KMS-11 (cell line): Measurements from ENCODE around the gene MAGOH.

Experiments used
- H2AFZ ChIP-seq: fragments of 200-600 bp; sonication (generic); 2 replicates; pipeline ENCODE4 v1.6.1; 2016; ENCODE audit warnings: antibody characterized with exemption, mixed run types, low read depth
- H3K27ac ChIP-seq: fragments of 200-600 bp; sonication (generic); 2 replicates; pipeline ENCODE4 v1.6.1; 2016; ENCODE audit warnings: mild to moderate bottlenecking, mixed run types
- H3K27me3 ChIP-seq: fragments of 200-600 bp; sonication (generic); 2 replicates; pipeline ENCODE4 v1.6.1; 2017; ENCODE audit warnings: mild to moderate bottlenecking, low read depth, mixed run types, moderate library complexity; ENCODE audit not compliant: insufficient read depth
- H3K36me3 ChIP-seq: fragments of 200-600 bp; sonication (generic); 2 replicates; pipeline ENCODE4 v1.6.1; 2017; ENCODE audit warnings: mild to moderate bottlenecking, mixed run types; ENCODE audit not compliant: insufficient read depth
- H3K4me1 ChIP-seq: fragments of 200-600 bp; sonication (generic); 2 replicates; pipeline ENCODE4 v1.6.1; 2016; ENCODE audit warnings: mild to moderate bottlenecking, low read depth, mixed run types; ENCODE audit not compliant: poor library complexity, severe bottlenecking
- H3K4me2 ChIP-seq: fragments of 200-600 bp; sonication (generic); 2 replicates; pipeline ENCODE4 v1.7.0; 2016; ENCODE audit warnings: mild to moderate bottlenecking, mixed run types
- H3K4me3 ChIP-seq: fragments of 200-600 bp; sonication (generic); IDR thresholded peaks from 2 replicates; pipeline ENCODE4 v1.6.1; 2017; ENCODE audit warnings: low read depth, low read length, mixed read lengths; ENCODE audit not compliant: insufficient read depth
- H3K79me2 ChIP-seq: fragments of 200-600 bp; sonication (generic); 2 replicates; pipeline ENCODE4 v1.6.1; 2016; ENCODE audit warnings: low read depth, mixed run types; ENCODE audit not compliant: insufficient read depth
- H3K9ac ChIP-seq: fragments of 200-600 bp; sonication (generic); 2 replicates; pipeline ENCODE4 v1.6.1; 2016; ENCODE audit warnings: mild to moderate bottlenecking, mixed run types
- H4K20me1 ChIP-seq: fragments of 200-600 bp; sonication (generic); 2 replicates; pipeline ENCODE4 v1.6.1; 2016; ENCODE audit warnings: mild to moderate bottlenecking, mixed run types; ENCODE audit not compliant: insufficient read depth
- CTCF ChIP-seq: fragments of 200-600 bp; sonication (generic); conservative IDR thresholded peaks from 2 replicates; pipeline ENCODE4 v1.6.1; 2017; ENCODE audit warnings: low read depth, mild to moderate bottlenecking, antibody characterized with exemption, low read length, moderate library complexity, mixed read lengths

Gene MAGOH

GRCh38 chr1:53197291-53198200 is 40.8 kb downstream of the MAGOH start:
- Histone ChIP-seq H3K4me2 (peak overlapping the region; percentile 92), H4K20me1 (no peaks in the 10 kb centered on the region), H3K36me3 (no peaks in the 10 kb centered on the region), H3K4me1 (peaks cover 14% of the 10 kb centered on the region), H3K9ac (peak overlapping the region; percentile 88), H3K27me3 (no peaks in the 10 kb centered on the region), H3K4me3 (peak overlapping the region; percentile 90), H3K79me2 (peaks cover 14% of the 10 kb centered on the region; the same call in 1 of the 2 replicates), H2AFZ (peak overlapping the region; percentile 99), H3K27ac (peak overlapping the region; percentile 77)
- no peak for TF ChIP-seq CTCF

DNA sequence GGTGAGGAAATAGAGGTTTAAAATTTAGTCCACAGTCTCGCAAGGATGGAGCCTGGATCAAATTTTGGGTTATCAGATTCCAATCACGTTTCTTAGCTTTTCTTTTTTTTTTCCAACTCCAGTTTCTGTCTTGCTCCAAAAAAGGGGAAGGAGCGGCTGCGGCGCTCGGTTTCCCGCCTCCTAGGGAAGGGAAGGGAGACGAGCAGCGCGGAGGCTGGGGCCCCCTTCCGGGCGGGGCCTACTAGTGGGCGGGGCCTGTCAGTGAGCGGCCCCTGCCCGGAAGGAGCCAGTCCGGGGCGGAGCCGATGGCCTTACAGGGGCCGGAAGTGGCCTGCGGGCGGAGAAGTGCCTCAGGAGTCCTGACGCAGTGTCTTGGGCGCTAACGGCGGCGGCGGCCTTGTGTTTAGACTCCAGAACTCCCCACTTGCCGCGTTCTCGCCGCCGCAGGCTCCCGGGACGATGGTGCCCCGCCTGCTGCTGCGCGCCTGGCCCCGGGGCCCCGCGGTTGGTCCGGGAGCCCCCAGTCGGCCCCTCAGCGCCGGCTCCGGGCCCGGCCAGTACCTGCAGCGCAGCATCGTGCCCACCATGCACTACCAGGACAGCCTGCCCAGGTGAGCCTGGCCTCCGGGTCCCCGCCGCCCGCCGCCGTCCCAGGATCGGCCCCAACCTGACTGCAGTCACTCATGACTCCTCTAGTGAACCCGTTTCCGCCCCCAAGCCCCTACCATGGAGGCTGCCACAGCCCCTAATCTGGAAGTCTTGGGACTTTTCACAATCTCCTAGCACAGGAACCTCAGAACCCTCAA is 41.6 kb downstream of the MAGOH start, which contains the start of gene CPT2:
TSS of gene CPT2 (plus strand) at position 340 of the 806 bp plus-strand sequence. CDS start at position 460, 120 bp downstream.
- Histone ChIP-seq H3K27ac (peak within 1 kb of the TSS; percentile 77), H3K79me2 (peaks cover 14% of the 10 kb centered on the region; the same call in 1 of the 2 replicates), H3K27me3 (no peaks in the 10 kb centered on the region), H3K4me2 (peak within 1 kb of the TSS; percentile 92), H4K20me1 (no peaks in the 10 kb centered on the region), H3K4me1 (peaks cover 14% of the 10 kb centered on the region), H3K4me3 (peak within 1 kb of the TSS; percentile 90), H2AFZ (peak within 1 kb of the TSS; percentile 99), H3K36me3 (no peaks in the 10 kb centered on the region), H3K9ac (peak within 1 kb of the TSS; percentile 88)
- TF ChIP-seq CTCF: no peak

DNA sequence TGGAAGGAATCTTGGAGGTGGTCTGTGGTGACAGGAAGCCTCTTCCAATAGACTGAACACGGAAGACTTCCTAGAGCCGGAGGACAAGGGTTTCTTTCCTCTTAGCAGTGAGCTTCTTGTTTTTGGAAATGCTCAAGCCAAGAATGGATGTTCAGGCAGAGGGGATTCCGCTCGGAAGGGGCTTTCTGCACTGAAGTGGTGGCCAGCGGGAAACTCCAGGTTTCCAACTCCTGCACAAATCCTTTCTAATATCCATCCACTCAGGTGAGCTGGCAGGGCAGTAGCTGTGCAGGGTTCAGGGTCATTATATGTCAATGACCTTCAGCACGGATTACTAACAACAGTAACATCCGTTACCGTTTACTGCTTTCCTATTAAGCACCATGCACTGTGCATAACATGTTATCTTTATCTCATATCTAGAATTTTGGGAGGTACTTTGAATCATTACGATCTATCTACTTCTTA is 42.3 kb downstream of the MAGOH start:
- Histone ChIP-seq H3K4me3 (no peak overlapping the region), H3K9ac (peak overlapping the region; percentile 88), H2AFZ (peak overlapping the region; percentile 99), H3K4me2 (peak overlapping the region; percentile 92), H4K20me1 (no peaks in the 10 kb centered on the region), H3K79me2 (peaks cover 14% of the 10 kb centered on the region; the same call in 1 of the 2 replicates), H3K4me1 (peaks cover 14% of the 10 kb centered on the region), H3K27ac (no peak overlapping the region), H3K36me3 (no peaks in the 10 kb centered on the region), H3K27me3 (no peaks in the 10 kb centered on the region)
- no peak for TF ChIP-seq CTCF

DNA sequence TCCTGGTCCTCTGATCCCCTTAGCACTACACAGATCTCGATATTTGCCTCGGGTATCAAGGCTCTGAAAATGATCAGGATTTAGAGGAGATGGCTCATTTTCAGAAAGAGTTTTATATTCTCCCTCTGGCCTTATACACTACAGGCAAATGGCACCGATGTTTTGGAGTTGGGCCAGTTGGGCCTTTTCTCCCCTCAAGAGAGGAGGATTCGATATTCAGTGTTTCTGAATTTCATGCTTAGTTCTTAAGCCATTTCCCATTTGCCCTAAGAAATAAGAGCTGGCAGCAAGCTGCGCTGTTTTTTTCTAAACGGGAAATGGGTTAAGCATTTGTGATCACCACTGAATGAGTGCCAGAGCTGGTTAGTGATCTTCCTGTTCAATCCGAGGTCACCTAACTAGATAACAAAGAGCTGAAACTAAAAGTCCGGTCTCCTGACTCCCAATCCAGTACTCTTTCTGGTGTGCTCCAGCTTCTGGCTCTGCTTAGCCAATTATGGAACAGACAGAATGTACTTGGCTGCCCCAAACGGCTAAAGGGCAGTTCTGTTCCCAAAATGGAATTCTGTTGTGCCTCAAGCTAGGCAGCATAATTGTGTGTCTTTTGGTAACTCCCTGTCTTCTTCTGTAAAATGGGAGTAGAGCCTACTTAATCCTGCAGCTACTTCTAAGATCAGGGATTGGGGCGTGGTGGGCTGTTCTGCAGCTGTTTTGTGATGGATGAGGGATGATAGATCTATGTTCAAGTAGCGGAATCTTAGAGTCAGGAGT is 42.9 kb downstream of the MAGOH start:
- H4K20me1 ChIP-seq: no peaks in the 10 kb centered on the region
- peaks cover 14% of the 10 kb centered on the region for H3K4me1 ChIP-seq
- peak overlapping the region; percentile 99; the same call in 1 of the 2 replicates for H2AFZ ChIP-seq
- H3K27me3 ChIP-seq: no peaks in the 10 kb centered on the region
- H3K9ac ChIP-seq: no peak overlapping the region
- no peak overlapping the region for H3K27ac ChIP-seq
- H3K4me3 ChIP-seq: no peak overlapping the region
- TF ChIP-seq CTCF: no peak
- H3K79me2 ChIP-seq: peaks cover 14% of the 10 kb centered on the region; the same call in 1 of the 2 replicates
- H3K36me3 ChIP-seq: no peaks in the 10 kb centered on the region
- H3K4me2 ChIP-seq: no peak overlapping the region; the same call in 1 of the 2 replicates
